IMR-90 (cell line): ENCODE measurements around the gene CCDC88A. TPM values are rescaled to one million over a fixed set of nuclear protein-coding genes. Genes with fewer than 3 reads are reported as not detected.

ENCODE experiments used
- ATAC-seq: fragments of 200-7000 bp; cut with Tn5 transposase; 2 replicates; pipeline ENCODE4 v1.9.1; 2020; ENCODE audit warnings: low read depth, mild to moderate bottlenecking, moderate library complexity
- BruUV-seq: library from RNA; stranded (reverse); fragments of 400-500 nt; replicated peaks from 2 replicates; lab custom pipeline; 2021; lab: Mats Ljungman, UMichigan
- CTCF ChIA-PET: fragments of 300-600 bp; formaldehyde crosslinking; extraction: SDS; loops from one replicate; lab custom pipeline; 2021; ENCODE audit warnings: antibody characterized with exemption; lab: Yijun Ruan, JAX
- POLR2A ChIA-PET: fragments of 300-600 bp; sonication (Branson Sonifier 250); formaldehyde crosslinking; loops from one replicate; lab custom pipeline; 2022; ENCODE audit warnings: antibody characterized with exemption; ENCODE audit not compliant: unreplicated experiment; lab: Charles Lee
- DNase-seq: peaks from one replicate; pipeline ENCODE4 v3.0.0; 2013
- H2AFZ ChIP-seq: replicated peaks from 2 replicates; pipeline ENCODE3; 2013; ENCODE audit warnings: low read length, mild to moderate bottlenecking; ENCODE audit not compliant: poor library complexity
- H2AK5ac ChIP-seq: 2 replicates; pipeline ENCODE4 v1.6.1; 2013; ENCODE audit warnings: low read depth, low read length, inconsistent platforms
- H2AK9ac ChIP-seq: replicated peaks from 2 replicates; pipeline ENCODE3; 2013; ENCODE audit warnings: mild to moderate bottlenecking, low read depth, low read length, moderate library complexity; ENCODE audit not compliant: poor library complexity
- H2BK120ac ChIP-seq: 2 replicates; pipeline ENCODE4 v1.6.1; 2013; ENCODE audit warnings: low read depth, low read length, inconsistent platforms
- H2BK15ac ChIP-seq: 3 replicates; pipeline ENCODE4 v1.6.1; 2013; ENCODE audit warnings: low read depth, low read length, inconsistent platforms
- H2BK20ac ChIP-seq: 2 replicates; pipeline ENCODE4 v1.6.1; 2013; ENCODE audit warnings: low read depth, mild to moderate bottlenecking, inconsistent platforms, low read length, moderate library complexity
- H2BK5ac ChIP-seq: 2 replicates; pipeline ENCODE4 v1.6.1; 2013; ENCODE audit warnings: mild to moderate bottlenecking, low read depth, low read length, inconsistent platforms; ENCODE audit not compliant: poor library complexity, severe bottlenecking
- H3K14ac ChIP-seq: replicated peaks from 2 replicates; pipeline ENCODE4 v1.6.1; 2013; ENCODE audit warnings: low read depth, low read length, inconsistent platforms
- H3K18ac ChIP-seq: 2 replicates; pipeline ENCODE4 v1.6.1; 2013; ENCODE audit warnings: low read depth, low read length, control low read depth
- H3K23ac ChIP-seq: 2 replicates; pipeline ENCODE4 v1.6.1; 2013; ENCODE audit warnings: low read depth, low read length, inconsistent platforms
- H3K27ac ChIP-seq: 2 replicates; pipeline ENCODE4 v1.5.1; 2013; ENCODE audit warnings: mild to moderate bottlenecking, control low read depth, low read length; ENCODE audit not compliant: insufficient read depth
- H3K27me3 ChIP-seq: 2 replicates; pipeline ENCODE4 v1.6.1; 2013; ENCODE audit warnings: low read length; ENCODE audit not compliant: control insufficient read depth, insufficient read depth
- H3K36me3 ChIP-seq: 2 replicates; pipeline ENCODE4 v1.6.1; 2013; ENCODE audit warnings: low read length, mixed read lengths; ENCODE audit not compliant: control insufficient read depth, insufficient read depth
- H3K4ac ChIP-seq: 2 replicates; pipeline ENCODE4 v1.6.1; 2013; ENCODE audit warnings: low read depth, low read length, inconsistent platforms
- H3K4me1 ChIP-seq: 2 replicates; pipeline ENCODE4 v1.6.1; 2013; ENCODE audit warnings: low read length, mixed read lengths; ENCODE audit not compliant: control insufficient read depth, insufficient read depth
- H3K4me2 ChIP-seq: 2 replicates; pipeline ENCODE4 v1.6.1; 2013; ENCODE audit warnings: low read depth, mild to moderate bottlenecking, control low read depth, low read length, moderate library complexity
- H3K4me3 ChIP-seq: 2 replicates; pipeline ENCODE4 v1.5.1; 2013; ENCODE audit warnings: low read depth, mild to moderate bottlenecking, control low read depth, low read length, moderate library complexity; ENCODE audit not compliant: insufficient read depth
- H3K56ac ChIP-seq: 2 replicates; pipeline ENCODE4 v1.6.1; 2013; ENCODE audit warnings: low read length, inconsistent platforms; ENCODE audit not compliant: insufficient read depth; ENCODE audit errors: extremely low read depth
- H3K79me1 ChIP-seq, 2 experiments: 2 replicates each; pipeline ENCODE4 v1.6.1; 2013; ENCODE audit warnings: low read length in 2 of 2, inconsistent platforms in 1 of 2, low read depth in 1 of 2
- H3K9ac ChIP-seq: 2 replicates; pipeline ENCODE4 v1.6.1; 2013; ENCODE audit warnings: low read depth, low read length, control low read depth
- H3K9me1 ChIP-seq: 2 replicates; pipeline ENCODE4 v1.6.1; 2013; ENCODE audit warnings: low read length, inconsistent platforms; ENCODE audit not compliant: insufficient read depth
- H3K9me3 ChIP-seq: 2 replicates; pipeline ENCODE4 v1.6.1; 2013; ENCODE audit warnings: low read length; ENCODE audit not compliant: control insufficient read depth, insufficient read depth
- H4K20me1 ChIP-seq: 2 replicates; pipeline ENCODE4 v1.6.1; 2013; ENCODE audit warnings: low read length, inconsistent platforms; ENCODE audit not compliant: insufficient read depth
- H4K5ac ChIP-seq: 2 replicates; pipeline ENCODE4 v1.6.1; 2013; ENCODE audit warnings: mild to moderate bottlenecking, low read depth, low read length, control low read depth
- H4K8ac ChIP-seq, 2 experiments: 2 replicates each; pipeline ENCODE4 v1.6.1; 2013; ENCODE audit warnings: low read depth in 2 of 2, low read length in 2 of 2, control low read depth in 1 of 2, inconsistent platforms in 1 of 2
- H4K91ac ChIP-seq: 2 replicates; pipeline ENCODE4 v1.6.1; 2013; ENCODE audit warnings: low read depth, low read length, inconsistent platforms; ENCODE audit not compliant: insufficient read depth
- BHLHE40 ChIP-seq: fragments of 150-350 bp; IDR thresholded peaks from 2 replicates; pipeline ENCODE4 v1.6.1; 2016; ENCODE audit warnings: mild to moderate bottlenecking, low read depth, low read length
- FOS ChIP-seq: fragments of 150-350 bp; IDR thresholded peaks from 2 replicates; pipeline ENCODE4 v1.6.1; 2016; ENCODE audit warnings: low read depth, low read length
- MAFK ChIP-seq: IDR thresholded peaks from 2 replicates; pipeline ENCODE4 v1.6.1; 2012; ENCODE audit warnings: low read depth, low read length, improper control_type of control experiment
- MXI1 ChIP-seq: IDR thresholded peaks from 2 replicates; pipeline ENCODE4 v1.6.1; 2012; ENCODE audit warnings: low read depth, mild to moderate bottlenecking, low read length, moderate library complexity, borderline replicate concordance
- NFE2L2 ChIP-seq: fragments of 150-350 bp; IDR thresholded peaks from 2 replicates; pipeline ENCODE4 v1.6.1; 2016; ENCODE audit warnings: low read depth, mild to moderate bottlenecking, low read length
- RAD21 ChIP-seq: IDR thresholded peaks from 2 replicates; pipeline ENCODE4 v1.6.1; 2012; ENCODE audit warnings: low read length, improper control_type of control experiment
- USF2 ChIP-seq: fragments of 150-350 bp; IDR thresholded peaks from 2 replicates; pipeline ENCODE4 v1.6.1; 2017; ENCODE audit warnings: mild to moderate bottlenecking, antibody characterized with exemption, low read length, low read depth
- WGBS, 2 experiments: methylation state at CpG; one replicate each; pipeline versions ENCODE4 v1.1.5 to v1.1.7; 2013; ENCODE audit warnings: missing lambda C conversion rate in 2 of 2; ENCODE audit not compliant: insufficient read length in 1 of 2; ENCODE audit errors: extremely low coverage in 2 of 2; 5-methylcytosine and 5-hydroxymethylcytosine counted together
- dilution Hi-C: fragments of 300-500 bp; cut with HindIII; formaldehyde crosslinking; loops from one replicate; pipeline ENCODE4 v1.14.3; 2018; ENCODE audit warnings: low sequenced_read_pairs; ENCODE audit not compliant: unreplicated experiment
- in situ Hi-C: fragments of 300-500 bp; cut with MboI; formaldehyde crosslinking; loops from 3 replicates; pipeline ENCODE4 v1.14.3; 2019; ENCODE audit warnings: low sequenced_read_pairs, inconsistent platforms, mixed read lengths
- intact Hi-C: fragments of 100-400 bp; cut with micrococcal nuclease; formaldehyde crosslinking; loops from 2 replicates; pipeline ENCODE4 v1.10.0; 2022
- polyA plus RNA-seq, 3 experiments: library from polyadenylated mRNA; depleted of rRNA; stranded (reverse); fragments of >200 nt; gene quantifications; 2 replicates each; pipeline ENCODE4 v1.2.3, GENCODE V29; 2012; ENCODE audit warnings: low replicate concordance in 1 of 3
- total RNA-seq: library from RNA; depleted of rRNA; stranded (reverse); fragments of >200 nt; gene quantifications from 2 replicates; pipeline ENCODE4 v1.2.3, GENCODE V29; 2012
- TF ChIP-seq, protein P1 (sequence below): fragments of 150-350 bp; IDR thresholded peaks from 2 replicates; pipeline ENCODE4 v1.6.1; 2016; ENCODE audit warnings: low read depth, mild to moderate bottlenecking, low read length, moderate library complexity, borderline replicate concordance
- TF ChIP-seq, protein P2 (sequence below): conservative IDR thresholded peaks from 2 replicates; pipeline ENCODE4 v1.5.1; 2012; ENCODE audit warnings: mild to moderate bottlenecking, low read depth, low read length, improper control_type of control experiment

CCDC88A gene
- total and polyA plus RNA-seq, 2 of the 4 experiments (the other 2 are of a cell fraction), result 15.6 to 63.8 TPM

DNA sequence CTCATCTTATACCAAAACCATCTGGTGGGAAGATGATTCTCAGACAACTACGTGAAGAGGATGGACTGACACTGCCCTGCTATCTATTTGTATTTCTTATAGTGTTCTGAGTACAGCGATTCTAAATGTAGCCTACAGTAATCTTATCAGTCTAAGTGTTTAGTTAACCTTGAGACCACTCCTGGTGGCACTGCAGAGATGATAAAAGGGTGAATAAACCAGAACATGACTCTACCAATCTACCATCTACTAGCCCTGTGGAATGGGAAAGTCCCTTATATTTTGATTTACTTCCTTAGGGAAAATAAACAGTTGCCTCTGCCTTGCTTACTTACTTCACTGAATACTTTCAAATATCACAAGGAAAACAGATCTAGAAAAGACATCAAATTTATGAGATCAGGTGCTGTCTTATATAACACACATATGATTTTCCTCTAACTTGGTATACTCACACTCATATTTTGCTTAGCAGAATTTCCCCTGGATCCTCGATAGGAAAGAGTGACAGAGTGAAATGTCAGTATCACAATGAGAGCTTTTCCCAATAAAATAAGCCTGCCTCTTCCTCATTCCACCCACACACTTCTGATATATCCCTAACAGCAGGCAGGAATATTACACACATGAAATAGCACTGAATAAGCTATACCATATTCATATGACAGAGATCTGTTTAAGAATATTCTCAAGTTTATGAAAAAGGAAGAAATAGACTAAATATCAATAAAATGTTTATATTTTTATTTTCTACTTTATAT is 92.0 kb downstream of the CCDC88A start:
- Histone ChIP-seq H3K56ac (no peak overlapping the region), H2AK5ac (no peak overlapping the region), H4K8ac (no peak overlapping the region), H3K4me1 (no peaks in the 10 kb centered on the region), H3K23ac (no peak overlapping the region), H2AK9ac (no peak overlapping the region), H3K4me2 (no peak overlapping the region), H2BK120ac (no peak overlapping the region), H3K36me3 (peaks cover 12% of the 10 kb centered on the region; the same call in 1 of the 2 replicates), H3K4ac (no peak overlapping the region), H4K91ac (no peak overlapping the region), H2BK5ac (no peak overlapping the region), H3K79me1 (no peaks in the 10 kb centered on the region), H4K20me1 (no peaks in the 10 kb centered on the region), H4K5ac (no peak overlapping the region), H3K27me3 (no peaks in the 10 kb centered on the region), H3K9me1 (no peaks in the 10 kb centered on the region), H2AFZ (no peak overlapping the region), H2BK20ac (no peak overlapping the region), H3K4me3 (no peak overlapping the region), H2BK15ac (no peak overlapping the region), H3K14ac (no peak overlapping the region), H3K27ac (no peak overlapping the region), H3K18ac (no peak overlapping the region), H3K9ac (no peak overlapping the region), H3K9me3 (no peaks in the 10 kb centered on the region)
- no peak for TF ChIP-seq BHLHE40
- TF ChIP-seq MAFK, result no peak
- no peak for TF ChIP-seq FOS
- TF ChIP-seq, protein P1, sequence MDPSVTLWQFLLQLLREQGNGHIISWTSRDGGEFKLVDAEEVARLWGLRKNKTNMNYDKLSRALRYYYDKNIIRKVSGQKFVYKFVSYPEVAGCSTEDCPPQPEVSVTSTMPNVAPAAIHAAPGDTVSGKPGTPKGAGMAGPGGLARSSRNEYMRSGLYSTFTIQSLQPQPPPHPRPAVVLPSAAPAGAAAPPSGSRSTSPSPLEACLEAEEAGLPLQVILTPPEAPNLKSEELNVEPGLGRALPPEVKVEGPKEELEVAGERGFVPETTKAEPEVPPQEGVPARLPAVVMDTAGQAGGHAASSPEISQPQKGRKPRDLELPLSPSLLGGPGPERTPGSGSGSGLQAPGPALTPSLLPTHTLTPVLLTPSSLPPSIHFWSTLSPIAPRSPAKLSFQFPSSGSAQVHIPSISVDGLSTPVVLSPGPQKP, result no peak
- TF ChIP-seq NFE2L2, result no peak
- TF ChIP-seq, protein P2, sequence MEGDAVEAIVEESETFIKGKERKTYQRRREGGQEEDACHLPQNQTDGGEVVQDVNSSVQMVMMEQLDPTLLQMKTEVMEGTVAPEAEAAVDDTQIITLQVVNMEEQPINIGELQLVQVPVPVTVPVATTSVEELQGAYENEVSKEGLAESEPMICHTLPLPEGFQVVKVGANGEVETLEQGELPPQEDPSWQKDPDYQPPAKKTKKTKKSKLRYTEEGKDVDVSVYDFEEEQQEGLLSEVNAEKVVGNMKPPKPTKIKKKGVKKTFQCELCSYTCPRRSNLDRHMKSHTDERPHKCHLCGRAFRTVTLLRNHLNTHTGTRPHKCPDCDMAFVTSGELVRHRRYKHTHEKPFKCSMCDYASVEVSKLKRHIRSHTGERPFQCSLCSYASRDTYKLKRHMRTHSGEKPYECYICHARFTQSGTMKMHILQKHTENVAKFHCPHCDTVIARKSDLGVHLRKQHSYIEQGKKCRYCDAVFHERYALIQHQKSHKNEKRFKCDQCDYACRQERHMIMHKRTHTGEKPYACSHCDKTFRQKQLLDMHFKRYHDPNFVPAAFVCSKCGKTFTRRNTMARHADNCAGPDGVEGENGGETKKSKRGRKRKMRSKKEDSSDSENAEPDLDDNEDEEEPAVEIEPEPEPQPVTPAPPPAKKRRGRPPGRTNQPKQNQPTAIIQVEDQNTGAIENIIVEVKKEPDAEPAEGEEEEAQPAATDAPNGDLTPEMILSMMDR, result no peak
- no peak for TF ChIP-seq RAD21
- no peak for TF ChIP-seq MXI1
- TF ChIP-seq USF2, result no peak
- CTCF ChIA-PET, result no interaction called here
- in situ Hi-C loops, result no loop called here
- intact Hi-C loops, result no loop called here
- ATAC-seq (no peak), DNase-seq (no peak)
- POLR2A ChIA-PET, result interaction anchor here (0.6 kb wide), 1 partner anchor 398 kb away, joined by 4 read pairs; no protein-coding TSS in a partner anchor
- no TSS peak for BruUV-seq
- dilution Hi-C loops, result no loop called here
- WGBS, 2 experiments, result no CpG with 5 or more reads among the region's 3 CpGs
